Hematopoietic multipotent progenitor cell treated with erythropoietin and hydrocortisone succinate and interleukin-3 and kit ligand, for 8 days (in vitro differentiated cells): ENCODE data around the gene MOB1A.
"Not testable (repeated sequence)": the region's sequence is repeated elsewhere in the genome, so short reads cannot be mapped to it uniquely, and the experiment has no call there.

Source experiments
- DNase-seq: peaks from one replicate; pipeline ENCODE4 v3.0.0-alpha.2; 2015

Gene MOB1A

GRCh38 chr2:74198461-74199274, 20.0 kb upstream of the MOB1A start, which contains the start of gene MTHFD2:
Gene MTHFD2, plus strand, starts transcription at chr2:74198615. Its CDS starts 27 bp downstream, at chr2:74198642.
- DNase-seq, result peak; percentile 90

- peak; percentile 99 for DNase-seq
Observed at GRCh38 chr2:74198023-74198460, 19.4 kb upstream of the MOB1A start.

- peak; percentile 54 for DNase-seq
Observed at GRCh38 chr2:74197049-74197448, 18.4 kb upstream of the MOB1A start.

GRCh38 chr2:74194799-74195198, 16.1 kb upstream of the MOB1A start:
- no peak for DNase-seq

- DNase-seq, result no peak
Observed at GRCh38 chr2:74191596-74192380, 13.1 kb upstream of the MOB1A start.

GRCh38 chr2:74188696-74189095, 10.0 kb upstream of the MOB1A start:
- no peak for DNase-seq

GRCh38 chr2:74188018-74188601, 9.4 kb upstream of the MOB1A start:
- DNase-seq, result no peak

GRCh38 chr2:74186706-74187105, 8.0 kb upstream of the MOB1A start:
- DNase-seq, result not testable (repeated sequence)

- DNase-seq, result peak; percentile 98
Observed at GRCh38 chr2:74186038-74186437, 7.4 kb upstream of the MOB1A start.

GRCh38 chr2:74183878-74184277, 5.2 kb upstream of the MOB1A start:
- DNase-seq, result no peak

- peak; percentile 80 for DNase-seq
Observed at GRCh38 chr2:74181739-74182138, 3.1 kb upstream of the MOB1A start.

GRCh38 chr2:74179063-74179865, 585 bp upstream of the MOB1A start:
- DNase-seq, result no peak

GRCh38 chr2:74177696-74178095, 983 bp downstream of the MOB1A start:
- DNase-seq, result no peak

- no peak for DNase-seq
Observed at GRCh38 chr2:74174909-74175308, 3.8 kb downstream of the MOB1A start.

GRCh38 chr2:74168739-74169138, 9.9 kb downstream of the MOB1A start:
- no peak for DNase-seq

GRCh38 chr2:74164761-74165160, 13.9 kb downstream of the MOB1A start:
- no peak for DNase-seq

- peak; percentile 26 for DNase-seq
Observed at GRCh38 chr2:74162951-74163350, 15.7 kb downstream of the MOB1A start.

- peak; percentile 36 for DNase-seq
Observed at GRCh38 chr2:74155830-74156229, 22.8 kb downstream of the MOB1A start.

- DNase-seq, result no peak
Observed at GRCh38 chr2:74152954-74153353, 25.7 kb downstream of the MOB1A start.

GRCh38 chr2:74149570-74150319, 28.9 kb downstream of the MOB1A start:
- peak; percentile 84 for DNase-seq

- DNase-seq, result peak; percentile 66
Observed at GRCh38 chr2:74149247-74149525, 29.5 kb downstream of the MOB1A start.
